Measurements from ENCODE around the gene PTPRE.

PTPRE gene

DNA sequence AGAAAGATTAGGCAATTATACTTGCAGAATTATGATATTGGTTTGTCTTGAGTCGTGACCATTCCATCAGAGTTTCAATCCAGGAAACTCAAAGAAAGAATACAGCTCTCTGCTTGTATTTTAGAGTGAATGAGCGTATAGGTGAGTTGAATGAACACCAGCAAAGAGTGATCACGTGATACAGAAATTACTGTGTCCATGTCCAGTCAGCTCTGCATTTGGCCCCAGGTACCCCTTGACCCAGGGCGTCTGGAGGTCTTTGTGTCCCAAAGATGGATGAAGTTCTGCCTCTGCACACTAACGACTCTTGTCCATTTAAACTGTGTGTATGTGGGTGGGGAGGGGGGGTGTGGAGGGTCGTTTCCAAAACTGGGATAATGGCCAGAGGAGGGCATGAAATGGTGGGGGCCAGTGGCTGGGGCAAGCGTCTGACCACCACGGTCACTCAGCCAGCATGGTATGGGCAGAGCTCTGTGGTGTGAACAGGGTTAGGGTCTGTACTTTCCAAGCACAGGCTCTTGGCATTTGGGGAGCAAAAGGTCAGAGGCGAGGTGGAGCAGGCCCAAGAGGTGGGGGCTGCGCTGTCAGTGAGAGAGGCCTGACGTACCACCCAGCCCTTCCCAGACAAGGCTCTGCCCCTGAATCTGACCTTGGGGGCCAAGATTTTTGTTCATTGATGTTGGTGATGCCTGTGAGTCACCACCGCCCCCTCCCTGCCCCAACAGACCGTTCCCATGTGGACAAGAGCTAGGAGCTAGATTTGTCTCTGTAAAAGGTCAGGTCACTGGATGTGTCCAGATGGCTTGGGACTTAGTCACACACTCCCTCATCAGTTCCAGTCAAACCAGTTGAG, 1.4 kb downstream of the PTPRE start:
- DNase-seq (ENCODE audit: low read depth) = no peak

DNA sequence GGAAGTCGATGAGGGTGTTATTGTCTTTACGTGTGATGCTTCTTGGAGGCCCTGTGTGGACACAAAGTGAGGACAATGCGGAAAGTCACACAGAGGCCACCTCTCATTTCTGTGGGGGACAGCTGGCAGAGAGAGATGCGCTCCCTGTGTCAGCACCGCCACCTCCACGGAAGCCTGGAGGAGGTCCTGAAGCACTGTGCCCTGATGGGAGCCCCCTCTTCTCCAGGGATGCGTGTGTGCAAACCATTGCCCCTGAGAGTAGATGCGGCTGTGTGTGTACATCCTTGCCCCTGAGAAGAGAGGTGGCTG, 2.0 kb downstream of the PTPRE start:
- no peak for DNase-seq (ENCODE audit: low read depth)

DNA sequence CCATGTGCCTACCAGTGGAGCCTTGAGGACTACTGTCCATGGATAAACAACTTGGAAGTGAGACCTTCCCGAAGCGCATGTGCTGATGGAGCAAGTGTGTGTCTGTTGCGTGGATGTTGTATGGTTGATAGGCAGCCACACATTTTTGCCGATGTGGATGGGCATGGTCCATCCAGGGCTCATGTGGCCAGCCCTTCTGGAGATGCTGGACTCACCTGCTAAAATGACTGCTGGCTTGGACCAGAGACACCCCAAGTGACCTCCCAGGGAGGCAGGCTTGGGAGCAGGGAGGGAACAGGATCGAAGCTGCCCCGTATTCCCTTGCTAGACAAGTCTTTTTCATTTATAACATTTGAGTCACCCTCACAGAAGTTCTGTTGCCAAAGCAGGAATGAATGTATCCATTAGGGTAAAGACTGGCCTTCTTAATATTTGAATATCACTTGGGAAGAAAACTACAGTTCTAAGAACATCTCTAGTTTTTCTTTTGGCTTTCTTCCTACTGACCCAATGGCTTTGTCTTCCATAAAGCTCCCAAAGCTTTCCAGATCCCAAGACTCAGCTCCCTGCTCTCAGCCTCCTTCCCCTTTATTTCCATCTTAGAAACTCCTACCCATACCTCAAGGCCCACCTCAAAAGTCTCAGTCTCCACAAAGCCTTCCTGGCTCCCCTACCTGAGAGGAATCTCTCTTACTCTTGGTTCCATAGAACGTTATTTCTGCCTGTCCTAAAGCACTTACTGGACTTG, 3.0 kb downstream of the PTPRE start:
- DNase-seq (ENCODE audit: low read depth) = no peak

DNA sequence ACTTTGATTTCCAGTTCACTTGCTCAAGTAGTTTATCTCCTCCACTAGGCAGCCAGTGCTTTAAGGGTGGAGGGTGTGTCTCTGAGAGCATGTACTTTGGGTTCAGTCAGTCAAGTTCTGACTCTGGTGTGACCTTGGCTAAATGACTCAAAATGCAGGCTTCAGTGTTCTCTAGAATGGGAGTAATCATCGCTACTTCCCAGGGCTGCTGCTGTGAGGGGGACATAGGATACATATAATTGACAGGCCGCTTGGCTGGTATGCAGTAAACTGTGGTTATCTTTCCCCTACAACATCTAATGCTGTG, 3.5 kb downstream of the PTPRE start:
- no peak for DNase-seq (ENCODE audit: low read depth)

DNA sequence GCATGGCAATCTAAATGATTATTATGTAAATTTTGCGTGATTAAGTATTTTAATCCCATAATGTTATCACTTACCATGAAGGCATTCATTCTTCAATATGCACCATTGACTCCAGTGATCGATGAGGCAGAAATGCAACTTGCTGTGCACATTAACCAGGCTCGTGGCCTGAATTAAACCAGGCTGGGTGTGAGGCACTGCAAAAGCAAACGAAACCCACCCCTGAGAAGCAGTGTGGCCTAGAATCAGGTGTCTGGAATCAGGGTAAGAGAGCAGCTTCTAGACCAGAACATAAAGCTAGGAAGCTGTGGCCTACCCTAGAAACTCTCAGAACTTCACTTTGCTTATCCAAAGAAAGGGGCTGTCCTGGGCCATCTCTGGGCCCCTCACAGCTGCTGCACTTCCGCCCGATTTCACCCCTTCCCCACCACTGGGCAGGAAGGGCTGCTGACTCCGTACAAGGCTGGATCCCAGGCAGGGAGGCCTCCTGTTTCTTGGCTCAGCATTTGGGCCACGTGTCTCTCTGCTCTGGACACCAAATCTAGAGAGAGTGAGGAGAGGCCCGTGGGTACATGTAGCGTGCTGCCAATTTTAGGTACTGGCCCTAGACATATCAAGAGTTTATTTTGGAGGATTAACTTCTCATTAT, 4.4 kb downstream of the PTPRE start:
- DNase-seq (ENCODE audit: low read depth) = no peak

DNA sequence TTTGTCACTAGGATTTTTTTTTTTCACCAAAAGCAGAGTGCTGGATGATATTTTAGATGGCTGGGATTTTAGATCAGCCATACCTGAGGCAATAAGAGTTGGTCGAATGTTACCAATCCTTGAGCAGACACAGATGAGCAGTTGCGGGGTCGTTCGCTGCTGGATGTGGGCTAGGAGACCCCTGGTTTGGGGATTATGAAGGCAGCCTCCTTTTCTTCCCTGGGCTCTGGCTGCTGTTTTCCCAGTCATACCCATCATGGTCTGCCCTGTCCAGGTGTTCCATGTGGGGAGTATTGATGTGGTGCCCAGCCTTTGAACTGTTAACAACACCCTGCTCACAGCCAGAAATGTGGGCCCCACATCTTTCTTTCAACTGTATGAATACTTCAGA, 5.0 kb downstream of the PTPRE start:
- DNase-seq (ENCODE audit: low read depth) = no peak

DNA sequence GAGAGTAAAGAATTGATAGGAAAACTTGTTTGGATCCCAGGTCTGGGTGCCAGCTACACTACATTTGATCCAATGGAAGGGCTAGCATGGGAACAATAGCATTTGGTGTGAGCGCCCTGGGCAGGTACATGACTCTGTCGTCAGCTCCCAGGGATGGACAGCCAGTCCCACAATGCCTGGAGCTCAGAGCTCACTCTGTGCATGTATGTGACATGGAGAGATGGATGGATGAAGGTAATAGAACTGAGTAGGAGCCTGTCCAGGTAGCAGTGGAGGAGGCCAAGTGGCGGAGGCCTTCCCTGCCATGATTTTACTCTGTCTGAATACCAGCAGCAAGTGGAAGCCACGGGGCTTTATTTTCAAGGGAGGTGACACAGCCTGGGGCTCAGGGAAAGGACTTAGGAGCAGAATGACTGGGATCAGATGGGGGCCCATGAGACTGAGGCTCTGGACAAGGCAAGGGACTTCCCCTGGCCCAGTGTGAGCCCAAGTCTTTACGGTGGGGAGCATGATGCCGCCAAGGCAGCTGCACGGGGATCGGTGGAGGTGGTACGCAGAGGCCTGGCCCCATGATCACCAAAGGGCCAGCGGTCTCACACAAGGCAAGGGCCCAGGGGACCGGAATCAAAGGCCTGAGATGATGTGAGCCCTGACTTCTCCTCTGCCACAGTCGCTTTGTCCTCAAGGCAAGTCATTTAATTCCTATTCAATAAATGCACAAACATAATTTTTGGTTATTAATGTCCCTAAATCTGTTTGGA, 5.9 kb downstream of the PTPRE start:
- no peak for DNase-seq (ENCODE audit: low read depth)

DNA sequence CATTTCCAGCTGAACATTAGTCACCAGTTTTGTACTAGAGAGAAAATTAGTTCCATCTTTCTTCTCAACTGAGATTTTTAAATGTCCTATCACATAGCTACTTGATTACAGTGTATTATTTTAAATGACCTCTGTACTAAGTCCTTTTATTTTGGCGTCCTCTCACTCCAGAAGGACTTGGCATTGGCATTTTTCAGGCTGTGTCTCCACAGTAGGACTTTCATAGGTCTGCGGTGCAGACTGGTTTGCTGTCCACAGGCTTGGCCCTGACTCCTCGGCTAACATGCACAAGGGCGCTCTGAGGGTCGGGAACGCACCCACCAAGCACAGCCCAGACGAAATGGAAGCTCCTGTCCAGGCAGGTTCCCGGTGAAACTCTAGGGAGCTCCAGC, 6.5 kb downstream of the PTPRE start:
- no peak for DNase-seq (ENCODE audit: low read depth)

DNA sequence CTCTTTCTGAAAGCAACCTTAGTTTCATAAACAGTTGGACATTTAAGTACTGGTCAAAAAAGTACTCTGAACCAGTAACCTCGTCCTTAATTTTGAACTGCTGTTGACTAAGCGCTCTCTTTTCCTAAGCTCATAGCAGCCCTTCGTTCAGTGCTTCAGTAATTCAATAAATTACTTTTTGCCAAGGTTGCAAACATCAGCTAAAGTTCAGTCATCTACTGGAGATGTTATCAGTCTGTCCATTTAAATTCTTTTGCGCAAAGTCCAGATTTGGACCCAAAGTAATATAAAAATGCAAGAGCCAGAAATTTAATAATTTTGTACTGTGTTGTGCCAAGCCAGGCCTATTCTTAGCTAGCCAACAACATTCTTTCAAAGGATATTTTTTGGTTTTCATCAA, 8.4 kb downstream of the PTPRE start:
- DNase-seq (ENCODE audit: low read depth) = no peak

DNA sequence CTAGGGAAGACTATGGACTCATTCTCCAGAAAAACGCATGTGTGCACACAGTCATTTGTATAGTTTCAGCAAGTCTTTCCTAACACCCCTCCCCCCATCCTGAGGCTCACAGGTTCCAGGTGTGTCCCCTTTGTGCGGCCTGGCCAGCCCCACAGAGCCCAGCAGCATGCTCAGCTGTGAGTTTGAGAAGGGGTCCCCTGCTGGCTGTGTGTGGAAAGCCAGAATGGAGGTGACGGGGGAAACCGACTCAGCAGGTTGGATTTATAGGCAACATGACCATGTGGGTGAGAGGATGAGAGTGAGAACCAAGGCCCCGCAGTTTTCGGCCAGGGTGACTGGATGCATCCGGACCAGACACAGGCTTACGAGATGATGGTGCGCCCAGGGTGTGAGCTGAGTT, 9.9 kb downstream of the PTPRE start:
- no peak for DNase-seq (ENCODE audit: low read depth)

DNA sequence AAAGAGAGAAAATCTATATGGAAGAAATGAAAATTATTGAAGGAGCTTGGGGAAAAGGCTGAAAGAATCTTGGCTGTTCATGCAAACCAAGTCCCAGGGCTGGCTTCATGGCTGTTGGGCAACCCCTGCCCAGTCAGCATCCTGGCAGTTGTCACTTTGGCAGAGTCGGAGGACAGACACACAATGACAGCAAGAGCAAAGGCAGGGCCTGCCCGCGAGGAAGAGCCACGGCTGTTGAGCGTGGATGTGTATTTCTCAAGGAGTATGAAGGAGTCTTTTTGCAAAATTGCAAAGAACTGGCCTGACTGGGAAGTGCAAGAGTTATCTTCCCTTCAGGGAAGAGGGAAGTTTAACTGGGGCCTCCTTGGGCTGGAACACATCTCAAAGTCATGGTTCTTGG, 11.7 kb downstream of the PTPRE start:
- DNase-seq (ENCODE audit: low read depth) = no peak

DNA sequence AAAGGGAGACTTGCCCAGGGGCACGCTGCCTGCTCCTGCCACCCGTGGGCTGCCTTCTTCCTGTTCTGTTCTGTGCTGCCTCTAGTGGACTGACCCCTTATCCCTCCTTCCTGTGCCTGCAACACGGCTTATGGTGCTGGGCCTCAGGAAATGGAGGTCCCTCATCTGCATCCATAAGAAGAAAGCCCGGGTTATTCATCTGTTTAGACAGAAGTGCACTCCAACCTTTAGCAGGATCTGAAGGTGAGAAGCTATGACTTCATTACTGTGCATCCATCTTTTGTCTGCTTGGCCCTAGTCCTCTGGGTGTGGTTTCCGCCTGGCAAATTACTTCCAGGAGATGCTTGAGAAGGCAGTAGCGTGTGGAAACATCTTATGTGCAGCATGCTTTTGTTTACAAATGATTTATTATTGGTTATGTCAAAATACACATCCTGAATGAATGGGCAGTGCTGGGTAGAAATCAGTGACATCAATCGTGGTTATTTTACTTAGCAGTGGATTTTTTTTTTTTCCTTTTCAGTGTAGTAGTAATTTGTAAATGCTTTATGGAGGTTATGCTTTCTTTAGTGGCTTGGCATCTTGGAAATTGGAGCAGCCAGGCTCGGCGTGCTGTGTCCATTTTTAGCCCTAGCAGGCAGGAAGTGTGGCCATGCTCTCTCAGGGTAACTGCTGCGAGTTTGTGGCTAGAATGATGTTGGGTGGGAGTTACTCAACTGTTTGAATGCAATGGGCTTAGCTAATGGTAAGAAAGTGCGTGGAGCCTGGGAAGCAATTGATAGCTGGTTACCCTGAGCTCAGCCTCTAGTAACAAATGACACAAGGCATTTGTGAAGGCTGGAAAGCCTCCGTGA, 12.7 kb downstream of the PTPRE start:
- no peak for DNase-seq (ENCODE audit: low read depth)

DNA sequence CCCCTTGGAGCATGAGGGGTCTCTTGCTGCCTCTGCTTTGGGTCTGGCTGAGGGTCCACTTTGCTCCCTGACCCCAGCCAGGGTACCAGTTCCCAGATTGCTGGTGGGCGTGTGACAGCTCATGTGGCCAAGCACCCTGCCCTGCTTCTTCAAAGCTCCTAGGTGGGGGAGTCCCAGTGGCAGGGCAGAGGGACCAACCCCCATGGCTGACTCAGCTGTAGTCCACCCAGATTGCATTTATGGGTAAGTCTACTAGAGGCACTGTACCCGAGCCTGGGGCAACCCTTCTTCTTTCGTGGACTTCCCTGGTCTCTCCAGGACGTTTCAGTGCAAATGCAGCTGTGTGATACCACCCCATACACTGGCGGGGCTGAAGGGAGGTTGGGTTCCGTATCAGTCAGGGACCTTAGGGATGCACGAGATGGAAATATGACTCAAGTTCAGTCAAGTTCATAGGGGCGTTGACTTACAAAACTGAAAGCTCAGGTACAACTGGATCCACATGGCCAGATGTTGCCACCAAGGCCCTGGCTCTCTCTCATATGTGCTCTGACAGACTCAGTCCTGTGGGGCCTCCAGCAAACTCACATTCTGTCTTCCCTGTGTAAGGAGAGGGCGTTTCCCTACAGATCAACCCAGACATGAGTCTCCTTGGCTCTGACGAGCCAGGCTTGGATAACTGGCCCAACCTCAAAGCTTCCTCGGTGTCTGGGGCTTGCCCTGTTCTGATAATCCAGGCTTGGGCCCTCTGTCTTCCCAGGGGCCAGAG, 13.6 kb downstream of the PTPRE start:
- no peak for DNase-seq (ENCODE audit: low read depth)

DNA sequence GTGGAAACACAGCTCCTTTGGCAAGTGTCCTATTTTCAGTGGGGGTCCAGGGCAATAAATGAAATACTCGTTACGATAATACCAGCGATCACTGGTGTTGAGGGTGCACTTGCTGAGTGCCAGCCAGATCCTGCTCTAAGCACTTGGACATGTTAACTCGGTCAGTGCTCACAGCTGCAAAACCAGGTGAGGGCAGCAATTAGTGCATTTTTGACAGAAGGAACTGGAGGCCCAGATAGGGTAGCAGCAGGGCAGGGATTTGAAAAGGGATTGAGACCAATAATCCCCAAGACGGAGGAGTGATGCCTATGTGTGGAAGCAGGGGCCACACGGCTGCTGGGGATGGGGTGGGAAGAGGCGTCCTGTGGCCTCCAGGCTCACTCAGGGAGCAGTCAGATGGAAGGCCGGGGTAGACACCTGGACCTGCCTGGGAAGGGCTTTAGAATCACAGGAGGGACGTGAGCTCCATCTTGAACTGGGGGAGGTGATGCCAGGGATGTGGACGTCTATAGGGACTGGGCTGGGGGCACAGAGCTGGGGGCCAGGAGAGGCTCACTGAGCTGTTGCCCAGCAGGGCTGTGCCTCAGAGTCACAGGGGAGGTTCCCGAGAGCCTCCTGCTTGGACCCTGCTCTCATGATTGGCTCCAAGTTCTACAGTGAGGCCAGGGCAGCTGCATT, 14.3 kb downstream of the PTPRE start:
- no peak for DNase-seq (ENCODE audit: low read depth)

DNA sequence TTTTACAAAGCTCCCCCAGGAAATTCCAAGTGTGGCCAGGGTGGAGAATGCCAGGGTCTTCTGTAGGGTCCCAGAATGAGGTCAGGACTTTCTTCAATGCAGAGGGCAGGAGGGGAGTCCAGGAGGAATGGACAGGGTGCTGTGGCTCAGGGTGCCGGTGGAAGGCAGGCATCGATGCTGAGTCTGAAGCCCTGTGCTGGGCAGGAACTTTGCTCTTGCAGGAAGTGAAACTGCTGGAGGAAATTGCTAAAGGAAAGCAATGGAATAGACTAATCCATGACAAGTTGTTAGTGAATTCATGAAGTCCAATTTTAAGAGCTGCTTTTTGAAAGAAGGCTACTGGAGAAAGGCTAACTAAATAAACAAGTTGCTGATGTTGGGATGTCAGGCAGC, 14.8 kb downstream of the PTPRE start:
- DNase-seq (ENCODE audit: low read depth) = no peak

DNA sequence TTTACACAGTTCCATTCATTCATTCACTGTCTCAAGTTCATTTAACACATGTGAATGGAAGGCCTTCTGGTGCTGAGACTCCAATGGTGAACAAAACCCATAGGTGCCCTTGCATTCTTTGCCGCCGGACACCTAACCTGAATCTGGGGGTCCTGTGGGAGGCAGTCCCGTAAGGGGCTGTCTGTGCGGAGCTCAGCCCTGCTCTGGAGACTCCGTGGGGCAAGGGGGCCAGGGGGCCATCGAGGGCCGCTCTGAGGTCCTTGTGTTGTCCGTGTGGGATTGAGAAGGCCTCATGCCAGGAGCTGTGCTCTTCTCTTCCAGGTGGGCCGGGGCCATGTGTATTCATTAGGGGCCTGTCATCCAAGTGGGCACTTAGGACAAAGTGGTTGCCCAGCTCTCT, 15.3 kb downstream of the PTPRE start:
- no peak for DNase-seq (ENCODE audit: low read depth)

DNA sequence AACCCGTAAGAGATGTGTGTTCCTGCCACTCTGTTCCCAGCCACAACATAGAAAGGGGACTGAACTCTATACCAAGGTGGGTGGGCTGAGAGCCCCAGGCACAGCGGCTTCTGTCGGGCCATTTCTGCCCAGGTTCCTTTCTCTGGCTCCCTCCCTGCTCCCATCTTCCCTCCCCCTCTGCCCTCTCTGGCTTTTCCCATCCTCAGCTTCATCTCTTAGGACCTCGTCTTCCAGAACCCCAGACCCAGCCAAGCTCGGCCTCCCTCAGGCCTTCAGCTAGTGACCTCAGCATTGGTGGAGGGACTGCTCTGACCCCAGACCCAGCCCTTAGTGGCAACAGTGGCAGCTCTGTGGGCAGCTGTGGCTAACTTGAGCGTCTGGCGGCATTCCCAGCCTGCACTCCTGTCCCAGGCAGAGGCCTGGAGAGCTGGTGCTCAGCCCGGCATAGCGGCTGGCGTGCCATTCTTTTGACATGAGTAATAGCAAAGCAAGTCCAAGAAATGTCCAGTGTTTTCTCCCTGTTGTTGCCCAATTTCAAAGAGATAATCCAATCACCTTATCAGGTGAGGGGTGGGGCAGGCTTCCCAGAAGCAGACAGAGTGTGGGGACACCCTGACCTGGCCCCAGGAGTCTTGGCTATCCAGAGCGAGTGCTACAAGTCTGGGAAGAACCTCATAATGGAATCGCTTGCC, 15.9 kb downstream of the PTPRE start:
- DNase-seq (ENCODE audit: low read depth) = peak; percentile 34

DNA sequence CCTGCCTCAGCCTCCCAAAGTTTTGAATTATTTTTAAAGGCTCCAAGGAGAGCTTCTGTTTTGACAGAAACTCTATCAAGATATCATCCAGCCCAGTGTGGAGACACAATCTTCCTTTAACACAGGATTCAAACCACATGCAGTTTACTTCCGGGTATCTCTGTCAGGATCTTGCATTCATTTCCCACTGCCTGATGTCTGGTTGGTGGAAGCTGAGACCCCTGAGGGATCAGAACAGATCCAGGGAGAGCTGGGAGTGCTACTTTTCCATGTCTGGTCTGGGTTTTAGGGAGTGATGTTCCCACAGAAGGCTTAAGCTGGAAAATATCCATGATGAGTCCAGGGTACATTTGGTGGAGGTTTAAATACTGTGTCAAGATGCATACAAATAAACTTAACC, 16.7 kb downstream of the PTPRE start:
- DNase-seq (ENCODE audit: low read depth) = no peak

DNA sequence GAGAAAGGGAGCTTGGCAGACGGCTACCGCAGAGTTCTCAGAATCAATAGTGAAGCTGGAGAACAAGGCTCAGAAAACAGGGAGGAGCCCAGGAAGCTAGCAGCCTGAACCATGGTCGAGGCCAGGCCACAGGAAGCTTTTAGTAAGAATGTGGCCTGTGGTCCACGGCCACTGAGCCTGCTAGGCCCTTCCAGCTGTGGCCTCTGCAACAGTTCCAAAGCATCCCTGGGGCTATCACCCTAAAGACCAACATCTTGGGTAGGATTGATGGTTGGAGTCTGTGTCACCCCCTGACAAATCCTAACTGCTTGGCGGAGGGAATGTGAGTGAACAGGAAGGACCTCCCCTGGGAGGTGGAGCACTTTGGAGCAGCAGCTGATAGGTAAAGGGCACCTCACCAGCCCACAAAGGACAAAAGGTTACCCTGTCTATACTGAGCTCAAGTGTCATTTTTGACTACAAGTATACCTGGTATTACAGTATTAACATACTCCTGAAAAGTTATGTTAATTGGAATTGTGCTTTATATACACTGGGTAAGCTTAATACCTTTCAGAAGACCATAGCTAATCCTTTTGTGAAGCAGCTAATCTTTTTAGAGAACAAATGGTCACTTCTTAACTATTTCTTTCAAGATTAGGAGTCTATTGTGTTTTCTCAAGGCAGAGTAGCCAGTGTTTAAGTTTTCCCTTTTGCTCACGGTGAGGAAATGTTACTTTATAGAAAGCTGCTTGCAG, 18.7 kb downstream of the PTPRE start:
- no peak for DNase-seq (ENCODE audit: low read depth)
